GM21619 (cell line): ENCODE results near the gene NIN.
A peak's percentile ranks its signal among the peaks of the same experiment; 100 is the strongest.

Source experiments
- ATAC-seq: cut with Tn5 transposase; IDR thresholded peaks from one replicate; pipeline ENCODE4 v1.9.1; 2021; ENCODE audit not compliant: unreplicated experiment

Gene NIN

DNA sequence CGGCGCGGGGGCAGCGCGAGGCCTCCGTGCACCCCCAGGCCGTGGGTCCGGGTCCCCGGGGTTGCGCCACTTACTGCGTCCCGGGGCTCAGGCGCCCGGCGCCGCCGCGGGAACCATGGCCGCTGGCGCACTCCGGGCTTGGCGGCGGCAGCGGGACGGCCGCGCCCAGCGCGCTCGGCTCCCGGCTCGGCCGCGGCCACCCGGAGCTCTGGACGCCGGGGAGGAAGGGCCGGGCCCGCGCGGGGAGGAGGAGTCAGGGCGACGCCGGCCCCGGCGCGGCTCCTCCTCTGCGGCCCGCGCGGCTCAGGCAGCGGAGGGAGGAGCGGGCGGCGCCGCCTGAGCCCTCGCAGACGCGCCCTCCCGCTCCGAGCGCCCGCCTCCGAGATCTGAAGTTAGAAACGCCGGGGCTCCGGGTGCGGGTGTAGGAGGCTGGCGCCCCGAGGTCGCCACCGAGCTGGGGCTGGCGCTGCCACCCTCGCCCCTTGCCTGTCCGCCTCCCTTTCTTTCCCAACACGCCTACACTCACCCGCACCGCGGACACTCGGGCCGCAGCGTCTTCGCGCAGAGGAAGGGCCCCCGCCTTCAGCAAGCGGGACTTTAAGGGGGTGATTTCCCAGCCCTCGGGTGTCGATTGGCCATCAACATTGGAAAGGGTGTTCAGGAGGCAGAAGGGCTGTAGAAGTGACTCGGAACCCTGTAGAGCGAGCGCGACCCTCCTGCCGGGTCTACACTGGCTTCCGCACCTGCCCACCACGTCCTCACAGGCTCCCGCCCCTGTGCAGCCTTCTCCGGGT lies at the start of gene NIN:
NIN (minus strand) TSS at position 231 of the 794 bp plus-strand sequence. CDS start 9,106 bp downstream, outside the sequence.
- ATAC-seq, result peak; percentile 73

DNA sequence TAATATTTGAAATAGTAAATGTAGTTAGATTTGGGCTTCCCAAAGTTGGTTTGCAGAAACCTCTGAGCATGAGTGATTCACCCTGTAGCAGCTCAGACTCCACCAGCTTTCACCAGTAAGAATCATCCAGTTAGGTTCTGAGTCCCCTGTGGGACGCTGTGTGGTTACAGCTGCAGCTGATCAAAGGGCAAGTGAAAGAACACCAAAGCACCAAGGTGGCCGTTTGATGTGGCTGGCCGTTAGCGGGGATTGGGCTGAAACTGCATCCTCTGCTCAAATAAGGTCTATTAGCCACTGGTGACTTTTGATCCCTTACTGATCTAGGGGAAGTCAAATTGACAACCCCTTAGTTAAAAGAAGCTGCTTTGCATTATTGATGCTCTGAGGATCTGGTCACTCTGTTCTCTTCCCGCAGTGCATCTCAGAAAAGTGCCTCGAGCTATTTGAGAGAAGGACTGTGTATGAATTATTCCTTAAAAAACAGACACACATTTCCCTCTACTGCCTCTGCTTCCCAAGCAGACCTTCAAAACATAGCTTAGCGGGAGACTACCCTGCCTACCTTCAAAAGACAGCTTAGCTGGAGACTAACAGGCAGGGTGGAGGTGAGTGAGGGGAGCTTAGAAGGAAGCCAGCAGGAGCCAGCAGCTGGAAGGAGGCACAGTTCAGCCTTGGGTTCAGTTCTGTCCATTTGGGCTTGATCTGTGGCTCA lies 44.6 kb upstream of the NIN start:
- ATAC-seq, result peak; percentile 96

- no peak for ATAC-seq
These were observed 43.8 kb upstream of the NIN start for GRCh38 chr14:50874757-50875156.

DNA sequence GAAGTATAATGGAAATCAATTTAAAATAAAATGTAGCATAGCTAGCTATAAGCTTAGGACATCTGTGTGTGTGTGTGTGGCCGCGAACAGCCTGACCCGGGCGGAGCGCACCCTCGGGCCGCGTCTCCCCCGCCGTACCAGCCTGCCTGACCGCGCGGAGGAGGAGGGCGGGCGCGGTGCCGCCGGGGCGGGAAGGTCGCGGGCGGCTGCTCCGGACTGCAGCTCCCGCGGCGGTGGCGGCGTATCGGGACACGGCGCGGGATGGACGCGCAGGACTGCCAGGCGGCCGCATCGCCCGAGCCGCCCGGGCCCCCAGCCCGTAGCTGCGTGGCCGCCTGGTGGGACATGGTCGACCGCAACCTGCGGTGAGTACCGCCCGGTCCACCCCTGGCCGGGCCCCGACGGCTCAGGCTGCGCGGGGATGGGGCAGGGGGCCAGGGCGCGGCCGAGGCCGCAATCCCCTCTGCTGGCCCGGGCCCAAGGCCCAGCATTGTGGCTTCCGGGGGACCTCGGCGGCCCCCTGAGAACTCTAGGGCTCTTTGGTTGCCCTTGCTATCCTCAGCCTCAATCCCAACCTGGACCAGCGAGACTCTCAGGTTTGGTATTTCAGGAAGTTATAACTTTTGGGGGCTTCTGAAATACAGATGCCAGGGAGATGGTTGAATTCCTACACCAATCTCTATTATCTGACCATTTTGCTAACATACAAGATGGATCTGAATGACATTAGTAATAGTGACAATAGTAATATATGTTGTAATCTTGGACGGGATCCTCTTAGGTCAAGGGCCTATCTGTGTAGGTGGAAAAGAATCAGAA lies 41.2 kb upstream of the NIN start, which contains the start of gene ABHD12B:
ABHD12B (plus strand) TSS at position 140 of the 819 bp plus-strand sequence; CDS start at position 262, 122 bp downstream.
- no peak for ATAC-seq

DNA sequence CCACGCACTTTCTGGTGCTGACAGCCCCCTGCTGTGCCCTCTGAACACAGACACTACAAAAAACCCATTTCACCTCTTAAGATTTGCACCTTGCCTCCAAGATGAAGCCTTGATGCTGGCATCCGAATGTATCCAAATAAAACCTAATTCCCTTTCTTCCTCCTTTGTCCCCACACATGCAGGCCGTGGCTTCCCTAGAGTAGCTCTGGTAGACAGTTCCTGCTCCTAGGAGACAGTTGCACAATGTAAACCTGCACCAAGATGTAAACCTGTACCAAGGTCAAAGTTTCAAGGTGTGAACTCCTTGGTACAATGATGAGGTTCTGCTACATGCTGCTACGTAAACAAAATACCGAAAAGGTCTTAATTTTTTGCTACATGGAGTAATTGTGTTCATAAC lies 40.3 kb upstream of the NIN start:
- no peak for ATAC-seq

GRCh38 chr14:50865391-50866076 lies 34.6 kb upstream of the NIN start:
- no peak for ATAC-seq

- no peak for ATAC-seq
These were observed 34.0 kb upstream of the NIN start for GRCh38 chr14:50864946-50865345.

DNA sequence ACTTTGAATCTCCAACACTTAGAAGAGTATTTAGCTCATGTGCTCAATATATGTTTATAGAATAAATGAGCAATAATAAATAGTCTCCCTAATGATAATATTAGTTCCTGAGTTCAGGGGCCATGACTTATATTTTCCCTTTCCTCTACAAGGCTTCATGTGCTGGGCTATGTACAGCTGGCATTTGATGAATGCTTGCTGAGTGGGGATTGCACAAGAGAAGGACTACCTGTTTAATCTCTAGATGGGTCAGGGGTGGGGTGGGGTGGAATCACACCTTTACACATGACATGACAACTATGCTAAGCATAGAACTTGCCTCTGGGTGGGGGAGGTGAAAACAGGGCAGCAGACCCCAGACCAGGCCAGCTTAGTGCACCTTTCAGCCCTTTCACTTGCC lies 33.3 kb upstream of the NIN start:
- no peak for ATAC-seq

- ATAC-seq, result no peak
These were observed 31.1 kb upstream of the NIN start for GRCh38 chr14:50862036-50862570.

- ATAC-seq, result no peak
These were observed 29.6 kb upstream of the NIN start for GRCh38 chr14:50860478-50861086.

- peak; percentile 6 for ATAC-seq
These were observed 28.3 kb upstream of the NIN start for GRCh38 chr14:50859296-50859624.

GRCh38 chr14:50856660-50857059 lies 25.7 kb upstream of the NIN start:
- no peak for ATAC-seq

- ATAC-seq, result no peak
These were observed 24.6 kb upstream of the NIN start for GRCh38 chr14:50855558-50855957.

DNA sequence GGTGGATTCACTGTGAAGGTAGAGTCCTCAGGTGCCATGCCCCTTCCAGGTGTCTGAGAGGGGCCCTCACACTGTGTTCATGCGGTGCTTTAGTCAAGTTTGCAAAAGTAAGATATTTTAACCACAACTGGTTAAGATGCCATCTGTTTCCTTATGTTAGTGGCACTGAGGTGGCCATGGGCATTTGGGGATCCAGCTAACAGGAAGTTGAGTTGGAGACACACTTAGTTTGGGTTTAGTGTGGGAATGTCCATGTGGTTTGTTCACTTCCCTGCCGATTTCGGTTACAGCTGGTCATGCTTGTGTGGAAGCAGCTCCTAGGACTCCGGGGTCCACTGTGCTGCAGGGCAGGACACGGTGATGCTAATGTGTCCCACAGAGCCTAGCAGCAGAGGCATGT lies 23.6 kb upstream of the NIN start:
- no peak for ATAC-seq

- no peak for ATAC-seq
These were observed 22.9 kb upstream of the NIN start for GRCh38 chr14:50853891-50854290.

GRCh38 chr14:50846226-50846880 lies 15.4 kb upstream of the NIN start:
- ATAC-seq, result no peak

DNA sequence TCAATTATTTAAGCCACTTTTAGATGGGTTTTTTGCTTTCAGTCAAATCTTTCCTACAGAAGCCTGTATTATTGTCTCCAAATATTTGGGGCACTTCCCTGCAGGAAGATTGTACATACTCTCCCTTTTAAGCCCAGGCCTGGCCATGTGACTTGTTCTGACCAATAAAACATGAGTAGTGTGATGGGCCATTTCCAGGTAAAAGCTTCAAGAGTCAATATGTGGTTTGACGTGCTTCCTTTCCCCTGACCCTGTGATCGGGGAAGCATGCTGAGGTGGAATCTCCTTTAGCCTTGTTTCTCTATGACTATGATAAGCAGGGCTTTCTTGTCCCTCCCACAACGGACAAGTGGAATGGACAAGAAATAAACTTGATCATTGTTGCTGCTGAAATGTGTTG lies 14.2 kb upstream of the NIN start:
- no peak for ATAC-seq

DNA sequence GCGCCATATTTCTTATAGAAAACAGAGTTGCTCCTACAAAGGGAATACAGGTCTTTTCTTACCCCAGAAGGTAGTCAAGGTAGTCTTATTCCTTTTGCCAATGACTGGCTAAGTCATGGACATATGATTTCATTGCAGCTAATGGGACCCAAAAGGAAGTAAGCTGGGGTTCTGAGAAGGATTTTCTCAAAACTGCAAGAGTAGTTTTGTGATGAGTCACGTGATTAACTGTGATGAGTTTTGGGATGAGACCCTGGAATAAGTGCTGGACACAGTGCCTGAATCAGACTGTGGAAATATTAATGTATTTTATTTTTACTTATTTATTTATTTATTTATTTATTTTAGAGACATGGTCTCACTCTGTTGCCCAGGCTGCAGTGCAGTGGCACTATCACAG lies 13.4 kb upstream of the NIN start:
- ATAC-seq, result no peak

DNA sequence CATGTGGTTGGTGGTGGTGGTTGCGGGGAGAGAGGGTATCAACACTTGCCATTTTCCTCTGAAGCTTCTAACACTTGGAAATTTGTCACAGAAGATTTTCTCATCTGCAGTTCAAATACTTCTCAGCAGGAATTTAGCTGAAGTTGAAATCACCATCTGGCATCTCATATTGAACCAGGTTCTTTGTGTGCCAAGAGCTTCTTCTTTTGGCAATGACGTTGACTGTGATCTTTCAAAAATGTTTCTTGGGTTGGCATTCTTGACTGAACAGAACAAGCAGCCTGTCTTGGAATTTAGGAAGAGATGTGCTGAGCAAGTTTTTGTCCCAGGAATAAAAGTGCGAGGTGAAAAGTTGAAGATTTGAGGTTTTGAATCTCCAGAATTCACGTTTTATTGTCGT lies 8.7 kb upstream of the NIN start:
- no peak for ATAC-seq

- no peak for ATAC-seq
These were observed 8.1 kb upstream of the NIN start for GRCh38 chr14:50839048-50839447.
